Muscle layer of duodenum (tissue), 2 donors: ENCODE data around the gene DPP8.
"Not testable (repeated sequence)": the region's sequence is repeated elsewhere in the genome, so short reads cannot be mapped to it uniquely, and the experiment has no call there.

Experiments
- H3K27ac ChIP-seq: one replicate; pipeline ENCODE4 v1.7.0; 2013; ENCODE audit warnings: mild to moderate bottlenecking, low read length
- H3K27me3 ChIP-seq: one replicate; pipeline ENCODE4 v1.7.0; 2013; ENCODE audit warnings: low read depth, mild to moderate bottlenecking, control low read depth, low read length
- H3K36me3 ChIP-seq, 2 donors: one replicate each; pipeline ENCODE4 v1.7.0; 2013; ENCODE audit warnings: low read length in 2 of 2, control low read depth in 1 of 2, mild to moderate bottlenecking in 1 of 2; ENCODE audit not compliant: insufficient read depth in 2 of 2, control insufficient read depth in 1 of 2
- H3K4me1 ChIP-seq, 2 donors: one replicate each; pipeline ENCODE4 v1.7.0; 2013; ENCODE audit warnings: low read length in 2 of 2, mild to moderate bottlenecking in 2 of 2, control low read depth in 1 of 2, moderate library complexity in 1 of 2; ENCODE audit not compliant: insufficient read depth in 2 of 2, control insufficient read depth in 1 of 2
- H3K4me3 ChIP-seq, 2 donors: one replicate each; pipeline ENCODE4 v1.7.0; 2013; ENCODE audit warnings: low read length in 2 of 2, low read depth in 1 of 2, mild to moderate bottlenecking in 1 of 2
- H3K9me3 ChIP-seq, 2 donors: one replicate each; pipeline ENCODE4 v1.7.0; 2013; ENCODE audit warnings: low read length in 2 of 2, control low read depth in 1 of 2, mild to moderate bottlenecking in 1 of 2; ENCODE audit not compliant: control insufficient read depth in 1 of 2
- donor health status: healthy.

The DPP8 gene

GRCh38 chr15:65466901-65467300 is 50.6 kb downstream of the DPP8 start:
- no peaks in the 10 kb centered on the region for H3K27me3 ChIP-seq
- no peak overlapping the region for H3K27ac ChIP-seq
- no peaks in the 10 kb centered on the region for H3K9me3 ChIP-seq
- H3K36me3 ChIP-seq, result peaks cover 32 to 67% of the 10 kb centered on the region in 2 donors
- no peaks in the 10 kb centered on the region for H3K4me1 ChIP-seq
- no peak overlapping the region for H3K4me3 ChIP-seq

GRCh38 chr15:65463096-65463495 is 54.4 kb downstream of the DPP8 start:
- H3K27me3 ChIP-seq, H3K4me3 ChIP-seq, H3K27ac ChIP-seq, H3K4me1 ChIP-seq, H3K9me3 ChIP-seq: not testable (repeated sequence)
- peaks cover 41 to 76% of the 10 kb centered on the region in 2 donors for H3K36me3 ChIP-seq

- H3K27ac ChIP-seq, result no peak overlapping the region
- H3K36me3 ChIP-seq, result peaks cover 43 to 64% of the 10 kb centered on the region in 2 donors
- no peak overlapping the region for H3K4me3 ChIP-seq
- H3K4me1 ChIP-seq, result no peaks in the 10 kb centered on the region
- H3K9me3 ChIP-seq, result no peaks in the 10 kb centered on the region
- H3K27me3 ChIP-seq, result no peaks in the 10 kb centered on the region
These were observed 56.6 kb downstream of the DPP8 start for GRCh38 chr15:65460741-65461347.

- not testable (repeated sequence) for H3K4me1 ChIP-seq, H3K4me3 ChIP-seq
- peaks cover 45 to 52% of the 10 kb centered on the region in 2 donors for H3K36me3 ChIP-seq
These were observed 62.2 kb downstream of the DPP8 start for GRCh38 chr15:65455256-65455655.

GRCh38 chr15:65451989-65452388 is 65.5 kb downstream of the DPP8 start:
- Histone ChIP-seq H3K27ac (no peak overlapping the region), H3K9me3 (no peaks in the 10 kb centered on the region), H3K4me1 (no peaks in the 10 kb centered on the region), H3K4me3 (no peak overlapping the region), H3K27me3 (no peaks in the 10 kb centered on the region), H3K36me3 (peaks cover 43 to 49% of the 10 kb centered on the region in 2 donors)

More at GRCh38 chr15:65455256-65455655, 62.2 kb downstream of the DPP8 start:
- H3K27ac ChIP-seq, H3K27me3 ChIP-seq, H3K9me3 ChIP-seq: not testable (repeated sequence)

- Histone ChIP-seq H3K27me3 (no peaks in the 10 kb centered on the region), H3K27ac (no peak overlapping the region), H3K36me3 (peaks cover 40 to 52% of the 10 kb centered on the region in 2 donors)
These were observed 66.9 kb downstream of the DPP8 start for GRCh38 chr15:65450556-65450955.

GRCh38 chr15:65447145-65447544 is 70.3 kb downstream of the DPP8 start:
- Histone ChIP-seq H3K4me1 (no peaks in the 10 kb centered on the region), H3K27ac (no peak overlapping the region), H3K9me3 (no peaks in the 10 kb centered on the region), H3K4me3 (no peak overlapping the region), H3K27me3 (no peaks in the 10 kb centered on the region), H3K36me3 (peaks cover 35 to 45% of the 10 kb centered on the region in 2 donors)

More at GRCh38 chr15:65450556-65450955, 66.9 kb downstream of the DPP8 start:
- Histone ChIP-seq H3K9me3 (no peaks in the 10 kb centered on the region), H3K4me3 (no peak overlapping the region), H3K4me1 (no peaks in the 10 kb centered on the region)

- no peaks in the 10 kb centered on the region for H3K4me1 ChIP-seq
- H3K27me3 ChIP-seq, result no peaks in the 10 kb centered on the region
- H3K27ac ChIP-seq, result no peak overlapping the region
- H3K4me3 ChIP-seq, result no peak overlapping the region
- H3K36me3 ChIP-seq, result no peaks in the 10 kb centered on the region
- H3K9me3 ChIP-seq, result no peaks in the 10 kb centered on the region
These were observed 83.3 kb downstream of the DPP8 start for GRCh38 chr15:65434201-65434600.

- Histone ChIP-seq H3K4me3 (no peak overlapping the region), H3K27ac (no peak overlapping the region), H3K4me1 (no peaks in the 10 kb centered on the region), H3K36me3 (no peaks in the 10 kb centered on the region), H3K9me3 (no peaks in the 10 kb centered on the region), H3K27me3 (no peaks in the 10 kb centered on the region)
These were observed 85.8 kb downstream of the DPP8 start for GRCh38 chr15:65431731-65432130.

GRCh38 chr15:65426216-65426853 is 91.2 kb downstream of the DPP8 start:
- Histone ChIP-seq H3K27me3 (peaks cover 8% of the 10 kb centered on the region), H3K4me1 (peaks cover 0 to 11% of the 10 kb centered on the region in 2 donors), H3K4me3 (no peak overlapping the region), H3K36me3 (no peaks in the 10 kb centered on the region), H3K27ac (no peak overlapping the region), H3K9me3 (no peaks in the 10 kb centered on the region)

GRCh38 chr15:65424683-65425082 is 92.8 kb downstream of the DPP8 start:
- Histone ChIP-seq H3K4me3 (no peak overlapping the region), H3K4me1 (peaks cover 3 to 21% of the 10 kb centered on the region in 2 donors), H3K27ac (no peak overlapping the region), H3K9me3 (no peaks in the 10 kb centered on the region), H3K36me3 (no peaks in the 10 kb centered on the region), H3K27me3 (peaks cover 20% of the 10 kb centered on the region)
